Thyroid gland (tissue), 4 donors: ENCODE results near the gene CDH9.

ENCODE experiments used
- CTCF ChIP-seq, 6 experiments: fragments of 200-600 bp in 3 of 6; fragments of 450-650 bp in 3 of 6; sonication (generic) in 3 of 6; IDR thresholded peaks; one replicate each; pipeline ENCODE4 v1.5.1; 2016 to 2019; ENCODE audit warnings: antibody characterized with exemption in 6 of 6, mild to moderate bottlenecking in 2 of 6, inconsistent platforms in 1 of 6, moderate library complexity in 1 of 6
- POLR2A ChIP-seq, 2 donors: fragments of 450-650 bp; IDR thresholded peaks; one replicate each; pipeline ENCODE4 v1.6.1; 2017; ENCODE audit warnings: antibody characterized with exemption in 2 of 2, mild to moderate bottlenecking in 2 of 2, moderate library complexity in 1 of 2

- TF ChIP-seq POLR2A (IDR thresholded peaks at IDR 0.05) (no peak), CTCF (IDR thresholded peaks at IDR 0.05) (no peak)
These were observed 155.0 kb downstream of the CDH9 start for GRCh38 chr5:26883375-26883774.
